CD4-positive, alpha-beta T cell treated with Interleukin-2 at 100 ng/mL for 4 hours (primary cell): ENCODE data around the gene MDH1B.
"Not testable (repeated sequence)": the region's sequence is repeated elsewhere in the genome, so short reads cannot be mapped to it uniquely, and the experiment has no call there.

ENCODE experiments used
- DNase-seq: peaks from one replicate; pipeline ENCODE4 v3.0.0-alpha.2; 2020; ENCODE audit warnings: low spot score

The MDH1B gene

DNA sequence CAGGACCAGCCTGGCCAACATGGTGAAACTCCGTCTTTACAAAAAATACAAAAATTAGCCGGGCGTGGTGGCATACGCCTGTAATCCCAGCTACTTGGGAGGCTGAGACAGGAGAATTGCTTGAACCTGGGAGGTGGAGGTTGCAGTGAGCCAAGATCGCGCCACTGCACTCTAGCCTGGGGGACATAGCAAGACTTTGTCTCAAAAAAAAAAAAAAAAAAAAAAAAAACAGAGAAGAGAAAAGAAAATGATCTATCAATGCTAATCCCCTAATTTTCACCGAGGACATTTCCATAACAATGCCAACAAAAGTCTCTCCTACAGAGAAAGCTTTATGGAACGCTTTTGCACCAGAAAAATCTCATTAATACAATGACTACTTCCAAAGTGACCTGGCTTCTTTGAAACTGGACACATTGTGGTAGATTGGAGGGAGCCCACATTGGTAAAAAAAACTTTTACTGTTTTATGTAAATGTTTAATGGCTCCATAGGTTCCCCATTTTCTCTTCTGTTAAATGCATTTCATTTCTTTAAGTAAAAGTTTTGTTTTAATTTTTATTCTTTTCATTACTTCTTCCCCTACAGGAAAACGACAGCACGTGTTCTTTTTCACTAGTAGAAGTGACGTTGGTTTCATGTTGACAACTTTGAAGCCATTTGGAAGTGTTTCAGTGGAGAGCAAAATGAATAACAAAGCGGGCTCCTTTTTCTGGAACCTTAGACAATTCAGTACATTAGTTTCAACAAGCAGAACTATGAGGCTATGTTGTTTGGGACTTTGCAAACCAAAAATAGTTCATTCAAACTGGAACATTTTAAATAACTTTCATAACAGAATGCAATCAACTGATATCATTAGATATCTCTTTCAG, 1.2 kb upstream of the MDH1B start:
- no peak for DNase-seq

DNA sequence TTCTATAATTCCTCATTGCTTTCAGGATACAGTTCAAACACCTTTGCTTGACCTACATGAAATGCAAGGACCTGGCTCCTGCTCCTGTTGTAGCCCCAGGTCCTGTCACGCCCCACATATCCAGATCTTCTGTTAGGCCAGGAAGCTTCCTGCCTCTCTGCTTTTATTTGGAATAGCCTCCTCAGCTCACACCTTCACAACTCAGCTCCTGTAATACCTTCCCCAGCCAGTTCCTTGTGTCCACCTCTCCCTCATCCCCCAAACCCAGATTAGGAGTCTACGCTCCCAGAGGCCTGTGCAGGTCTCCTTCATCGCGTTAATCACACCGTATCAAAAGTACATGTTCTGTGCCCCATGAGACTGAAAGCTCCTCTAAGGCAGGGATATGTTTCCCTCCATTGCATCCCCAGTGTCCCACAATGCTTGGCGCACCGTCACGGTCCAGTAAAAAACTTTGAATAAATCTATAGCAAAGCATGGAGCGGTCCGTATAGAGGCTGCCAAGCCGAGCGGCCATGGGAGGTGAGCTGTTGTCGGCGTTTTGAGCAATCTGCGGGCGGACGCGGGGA, 371 bp downstream of the MDH1B start:
- DNase-seq: no peak

DNA sequence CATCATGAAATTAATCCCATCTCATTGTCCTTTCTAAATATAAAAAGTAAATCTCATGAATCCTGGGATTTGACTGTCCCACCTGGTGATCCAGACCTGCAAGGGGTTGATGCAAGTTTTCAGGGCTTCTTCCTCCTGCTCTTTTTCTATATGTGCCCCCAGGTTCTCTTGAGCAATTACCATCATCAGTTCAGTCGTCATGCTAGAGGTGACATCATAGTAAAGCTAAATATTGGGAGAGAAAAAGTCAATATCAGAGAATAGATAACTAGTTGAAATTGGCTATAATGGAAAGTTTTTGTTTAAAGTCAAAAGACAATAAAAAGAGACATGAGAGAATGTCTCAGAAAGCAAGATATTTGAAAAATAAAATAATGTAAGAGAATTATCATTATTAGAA, 8.3 kb downstream of the MDH1B start:
- DNase-seq: no peak

DNA sequence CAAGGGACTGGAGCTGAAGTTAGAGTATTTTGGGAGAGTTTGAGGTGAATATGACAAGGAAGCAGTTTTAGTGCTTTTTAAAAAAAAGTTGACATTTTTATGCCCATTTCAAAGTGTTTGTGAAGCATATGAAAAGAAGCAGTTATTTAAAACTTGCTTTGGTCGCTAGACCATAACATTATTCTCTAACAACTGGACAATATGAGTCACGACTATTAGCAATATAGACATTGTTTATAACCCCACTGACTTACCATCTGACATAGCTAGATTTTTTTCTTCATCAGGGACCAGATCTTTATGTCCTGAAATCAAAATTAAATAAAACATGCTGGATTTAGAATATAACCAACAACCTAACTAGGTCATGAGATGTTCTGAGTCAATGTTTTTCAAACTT, 24.3 kb downstream of the MDH1B start:
- no peak for DNase-seq

DNA sequence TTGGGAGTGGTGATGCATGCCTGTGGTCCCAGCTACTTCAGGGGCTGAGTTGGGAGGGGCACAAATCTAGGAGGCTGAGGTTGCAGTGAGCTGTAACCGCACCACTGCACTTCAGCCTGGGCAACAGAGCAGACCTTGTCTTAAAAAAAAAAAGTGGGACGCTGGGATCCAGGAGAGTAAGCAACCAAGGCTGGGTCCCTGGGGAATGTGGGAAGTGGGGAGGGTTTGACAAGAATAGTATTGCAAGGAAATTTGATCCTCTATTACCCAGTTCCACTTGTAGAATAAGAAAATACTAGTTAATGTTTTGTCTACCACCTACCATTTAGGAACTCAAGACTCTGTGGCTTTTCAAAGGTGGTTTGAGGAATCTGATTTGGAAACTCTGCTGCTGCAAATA, 25.9 kb downstream of the MDH1B start:
- DNase-seq: no peak

DNA sequence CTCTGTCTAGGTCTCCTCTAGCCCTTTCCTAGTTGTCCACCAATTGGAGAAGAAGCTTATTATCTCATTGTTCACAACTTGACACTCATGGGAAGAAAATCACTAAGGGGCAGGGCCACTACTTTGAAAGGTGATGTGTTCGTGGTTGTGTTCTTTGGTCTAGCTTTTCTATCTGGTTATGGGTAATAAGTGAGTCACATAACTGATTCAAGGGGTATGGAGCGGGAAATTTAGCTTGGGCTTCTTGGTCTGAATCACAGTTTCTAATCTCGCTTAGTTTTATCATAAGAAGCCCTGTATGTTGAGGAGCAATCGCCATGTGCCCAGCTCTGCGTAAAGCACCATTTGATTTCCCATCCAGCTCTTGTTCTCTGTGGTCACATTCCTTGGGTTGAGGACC, 28.2 kb downstream of the MDH1B start:
- no peak for DNase-seq

DNA sequence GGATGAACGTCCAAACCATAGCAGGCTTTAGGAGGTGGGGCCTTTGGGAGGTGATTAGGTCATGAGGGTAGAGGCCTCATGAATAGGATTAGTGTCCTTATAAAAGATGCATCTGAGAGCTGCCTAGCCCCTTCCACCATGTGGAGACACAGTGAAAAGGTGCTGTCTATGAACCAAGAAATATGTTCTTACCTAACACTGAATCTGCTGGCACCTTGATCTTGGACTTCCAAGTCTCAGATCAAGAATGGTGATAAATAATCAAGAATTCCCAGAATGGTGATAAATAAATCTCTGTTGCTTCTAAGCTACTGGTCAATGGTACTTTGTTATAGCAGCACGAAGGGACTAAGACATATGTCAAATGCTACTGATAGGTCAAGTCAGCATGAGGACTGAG, 31.8 kb downstream of the MDH1B start:
- no peak for DNase-seq

DNA sequence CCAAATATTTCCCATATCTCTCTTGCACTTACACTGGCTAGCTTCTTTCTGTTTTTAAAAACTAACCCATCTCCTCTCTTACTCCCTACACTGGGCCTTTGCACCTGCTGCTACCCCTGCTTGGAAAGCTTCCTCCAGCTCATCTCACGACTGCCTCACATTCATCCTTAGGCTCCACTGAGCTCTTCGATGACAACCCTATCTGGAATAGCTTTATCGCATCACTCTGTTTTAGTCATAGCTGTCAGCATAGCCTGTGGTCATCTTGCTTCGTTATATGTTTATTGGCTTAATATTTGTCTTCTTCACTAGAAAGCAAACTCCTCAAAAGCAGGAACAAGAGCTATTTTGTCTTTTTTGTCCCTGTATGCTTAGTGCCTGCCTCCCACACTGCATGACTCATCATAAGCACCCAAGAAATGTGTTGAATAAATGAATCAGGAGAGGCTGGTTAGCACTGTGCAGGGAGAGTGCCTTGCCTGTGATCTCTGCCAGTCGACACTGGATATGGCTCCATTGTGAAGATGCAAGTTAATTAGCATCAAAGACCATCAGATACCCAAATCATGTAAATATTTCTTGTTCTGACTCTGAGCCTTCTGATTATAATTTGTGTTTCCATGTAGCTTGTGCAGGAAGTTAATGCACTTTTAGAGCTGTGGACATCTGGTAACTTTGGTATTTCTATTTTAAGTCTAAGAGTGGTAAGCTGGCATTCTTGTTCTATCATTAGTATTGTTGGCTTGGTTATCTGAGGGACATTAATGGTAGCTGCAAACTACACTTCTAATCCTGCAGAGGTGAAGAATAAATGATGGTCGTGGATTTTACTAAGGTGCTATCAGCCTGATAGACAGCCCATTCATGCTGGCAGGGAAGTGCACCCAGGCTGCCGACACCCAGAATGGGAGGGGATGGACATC, 36.6 kb downstream of the MDH1B start:
- DNase-seq: no peak

DNA sequence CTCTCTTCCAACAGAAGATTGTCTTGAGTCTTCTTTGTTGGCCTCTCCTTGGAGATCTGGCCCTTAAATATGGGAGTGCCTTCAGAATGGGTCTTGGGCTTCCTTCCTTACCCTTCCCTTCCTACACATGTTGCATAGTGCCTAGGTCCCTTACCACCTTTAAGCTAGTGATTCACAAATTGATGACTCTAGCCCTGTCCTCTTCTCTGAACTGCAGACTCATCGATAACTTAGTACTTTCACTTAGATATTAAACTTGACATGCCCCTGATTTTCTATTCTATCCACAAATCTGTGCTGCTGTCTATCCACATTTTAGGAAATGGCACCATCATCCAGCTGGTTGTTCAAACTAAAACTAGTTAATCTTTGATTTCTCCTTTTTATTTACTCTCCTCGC, 37.8 kb downstream of the MDH1B start:
- no peak for DNase-seq

DNA sequence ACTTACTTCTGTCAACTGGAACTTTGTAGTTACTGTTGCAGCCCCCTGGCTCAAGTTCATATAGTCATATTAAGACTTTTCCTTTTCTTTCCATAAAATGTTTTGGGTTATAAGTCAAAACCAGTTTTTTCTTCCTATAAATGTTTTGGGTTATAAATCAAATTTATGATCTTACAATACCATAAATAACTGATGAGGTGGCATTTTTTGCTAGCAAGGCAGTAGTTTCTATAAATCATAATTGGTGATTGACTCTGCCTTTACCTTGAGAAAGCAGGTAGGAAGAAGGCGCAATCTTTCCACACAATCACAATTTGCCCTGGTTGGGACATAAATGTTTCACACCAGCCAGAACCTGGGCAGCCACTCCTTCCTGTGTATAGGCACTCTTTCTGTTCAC, 41.8 kb downstream of the MDH1B start:
- no peak for DNase-seq

DNA sequence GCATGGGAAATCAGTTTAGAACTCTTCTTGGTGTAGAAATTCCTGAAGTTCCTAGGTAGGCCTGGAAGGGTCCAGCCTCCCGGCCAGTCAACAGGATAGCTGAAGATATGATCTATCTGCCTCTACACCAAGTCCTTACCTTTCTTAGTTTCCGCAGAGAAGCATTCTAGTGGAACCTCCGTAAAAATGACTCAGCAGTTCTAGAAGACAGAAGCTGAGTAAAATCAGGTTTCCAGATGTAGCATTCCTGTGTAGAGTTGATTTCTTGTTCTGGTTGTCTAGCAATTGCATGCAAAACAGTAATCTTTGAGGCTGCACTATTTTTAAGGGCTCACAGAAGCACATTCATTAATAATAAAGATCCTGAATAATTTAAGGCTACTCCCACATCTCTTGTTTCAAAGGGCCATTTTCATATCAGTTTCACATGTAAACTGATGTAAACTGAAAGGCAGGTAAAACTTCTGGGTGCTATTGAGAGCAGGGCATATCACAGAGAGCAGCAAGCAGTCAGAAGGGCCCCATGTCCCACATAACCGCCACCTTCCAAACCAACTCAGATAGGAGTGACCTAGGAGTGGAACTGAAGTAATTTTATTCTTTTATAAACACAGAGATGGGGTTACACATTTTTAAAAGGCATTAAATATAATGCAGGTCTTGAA, 43.7 kb downstream of the MDH1B start:
- no peak for DNase-seq

DNA sequence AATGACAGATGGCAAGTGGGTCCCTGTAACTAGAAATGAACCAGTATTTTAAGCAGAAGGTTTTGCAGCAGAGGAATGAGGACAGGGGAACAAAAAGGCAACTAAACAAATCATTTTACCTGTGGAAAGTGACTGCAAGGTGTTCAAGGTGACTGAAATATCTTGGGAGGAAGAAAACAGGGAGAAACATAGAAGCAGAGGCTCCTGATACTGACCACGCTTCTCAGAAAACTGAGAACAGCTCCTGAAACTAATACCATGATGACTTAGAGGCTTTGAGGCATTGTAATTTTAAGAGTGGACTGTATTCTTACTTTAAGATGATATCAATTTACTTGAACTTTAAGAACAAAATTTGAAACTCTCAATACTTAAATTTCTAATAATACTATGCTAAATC, 46.8 kb downstream of the MDH1B start, which contains the start of gene DYTN:
TSS of gene DYTN (minus strand) at position 101 of the 400 bp plus-strand sequence. CDS start 117 bp downstream, outside the sequence.
- DNase-seq: no peak

DNA sequence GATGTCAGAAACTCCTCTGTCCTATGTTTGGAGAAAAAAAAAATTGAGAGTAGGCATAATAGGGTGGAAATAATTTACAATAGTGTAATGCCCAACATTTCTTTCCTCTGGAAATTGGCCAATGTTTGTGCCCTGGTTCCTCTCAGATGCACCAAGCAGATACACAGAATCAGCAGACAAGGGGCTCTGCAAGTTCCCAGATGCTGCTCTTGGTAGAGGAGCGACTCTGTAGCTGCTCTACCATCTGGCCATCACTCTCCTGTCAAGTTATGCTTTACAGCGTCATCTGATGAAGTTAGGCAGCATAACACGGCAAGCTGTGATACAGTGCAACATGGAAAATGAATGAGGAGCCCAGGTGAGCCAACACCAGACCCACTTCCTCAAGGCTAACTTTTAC, 48.5 kb downstream of the MDH1B start:
- DNase-seq: no peak

DNA sequence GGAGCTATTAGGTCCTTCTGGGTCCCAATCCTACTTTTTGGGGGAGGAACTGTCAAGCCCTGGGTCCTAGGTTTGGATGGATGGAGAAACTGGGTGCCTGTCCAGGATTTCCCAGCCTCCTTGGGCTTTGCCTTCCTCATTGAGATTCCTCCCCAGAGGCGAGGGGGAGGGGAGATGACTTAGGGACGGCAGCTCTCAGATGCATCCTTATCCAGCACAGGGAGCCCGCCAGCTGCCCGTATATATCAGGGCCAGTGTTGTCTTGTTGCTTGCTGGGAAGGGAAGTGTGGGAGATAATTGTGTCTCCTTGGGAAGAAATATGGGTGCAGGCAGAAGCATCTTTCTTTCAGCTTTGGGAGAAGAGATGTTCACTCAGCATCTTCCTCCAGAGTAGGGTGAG, 49.9 kb downstream of the MDH1B start:
- not testable (repeated sequence) for DNase-seq

DNA sequence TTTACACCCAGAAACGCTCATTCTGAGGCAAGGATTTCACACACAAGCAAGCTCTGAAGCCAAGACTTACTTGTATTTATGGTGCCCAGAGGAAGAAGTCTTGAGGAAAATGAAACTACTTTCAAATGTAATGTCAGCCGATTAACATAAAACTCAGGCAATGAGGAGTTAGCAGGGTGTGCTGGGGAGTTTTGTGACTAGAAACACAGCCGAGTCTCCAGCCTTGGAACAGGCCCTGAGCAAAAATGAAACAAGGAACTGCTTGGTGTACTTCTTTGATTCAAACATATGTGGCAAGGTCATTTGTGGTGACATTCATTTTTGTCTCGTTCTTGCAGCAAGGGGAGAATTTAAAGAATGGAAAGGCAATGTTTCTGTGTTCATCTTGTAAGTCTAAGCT, 51.4 kb downstream of the MDH1B start:
- DNase-seq: no peak

DNA sequence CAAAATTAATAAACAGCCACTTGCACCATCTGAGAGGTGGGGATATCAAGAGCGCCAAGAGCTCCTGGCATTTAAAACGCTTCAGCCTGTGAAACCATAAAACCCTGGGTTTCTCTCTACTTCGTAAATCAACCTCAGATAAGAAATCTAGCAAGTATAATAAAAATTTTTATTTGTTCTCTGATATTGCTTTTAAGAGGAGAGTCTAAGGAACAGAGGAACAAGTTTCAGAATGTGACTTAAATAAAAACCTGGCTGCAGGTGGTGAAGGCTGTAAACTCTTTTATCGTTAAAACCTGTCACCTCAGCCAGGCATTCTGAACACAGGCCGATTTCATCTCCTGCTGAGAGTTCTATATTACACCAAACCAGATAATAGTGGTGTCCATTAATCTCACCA, 56.8 kb downstream of the MDH1B start:
- no peak for DNase-seq

DNA sequence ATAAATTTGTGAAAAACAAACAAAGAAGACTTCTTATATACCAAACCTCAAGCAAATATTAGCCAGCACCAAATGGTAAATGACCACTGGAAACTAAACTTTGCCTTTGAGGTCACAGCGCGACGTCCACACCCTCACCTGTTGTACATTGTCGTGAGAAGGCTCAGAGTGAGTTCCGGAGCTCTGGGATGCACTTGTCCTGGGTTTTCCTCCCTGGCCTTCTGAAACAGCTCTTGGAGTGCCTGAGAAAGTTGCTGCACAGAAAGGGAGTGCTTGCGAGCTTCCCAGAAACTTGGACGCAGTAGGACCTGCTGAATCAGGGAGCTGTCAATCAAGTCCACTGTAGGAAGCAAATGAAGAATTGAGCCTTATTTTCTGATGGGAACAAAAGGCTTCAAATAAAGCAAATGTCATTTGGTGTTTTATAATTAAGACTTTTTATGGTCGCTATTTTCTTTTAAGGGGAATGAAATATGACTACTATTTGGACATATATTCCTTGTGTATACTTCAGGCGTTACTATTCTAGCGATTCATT, 57.9 kb downstream of the MDH1B start:
- no peak for DNase-seq

DNA sequence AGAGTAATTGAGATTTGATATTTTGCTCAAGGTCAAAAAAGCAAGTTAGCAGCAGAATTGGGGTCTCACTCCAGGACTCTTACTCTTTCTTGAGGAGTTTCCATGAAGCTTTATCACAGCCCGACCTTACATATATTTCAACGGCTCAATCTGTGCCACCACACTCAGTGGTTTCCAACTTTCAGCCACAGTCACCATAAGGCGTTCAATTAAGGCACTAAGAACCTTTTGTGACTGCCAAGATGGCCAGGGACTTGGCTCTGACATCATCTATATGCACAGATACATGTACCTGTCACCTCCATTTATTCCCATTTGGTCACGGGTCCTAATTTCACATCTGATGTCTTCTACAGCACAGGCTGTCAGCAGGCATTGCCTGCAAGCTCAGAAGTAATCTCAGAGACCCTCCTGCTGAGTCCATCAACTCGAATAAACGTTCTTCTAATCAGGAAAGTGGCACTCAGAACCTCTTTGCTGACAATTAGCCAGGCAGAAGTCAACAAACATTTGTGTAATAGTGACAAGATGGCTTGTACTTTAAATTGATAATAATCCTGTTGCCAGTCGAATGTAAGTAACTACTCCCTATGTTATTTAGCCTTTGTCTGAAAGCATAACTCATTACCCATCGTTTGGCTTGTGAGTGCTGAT, 63.0 kb downstream of the MDH1B start:
- no peak for DNase-seq

DNA sequence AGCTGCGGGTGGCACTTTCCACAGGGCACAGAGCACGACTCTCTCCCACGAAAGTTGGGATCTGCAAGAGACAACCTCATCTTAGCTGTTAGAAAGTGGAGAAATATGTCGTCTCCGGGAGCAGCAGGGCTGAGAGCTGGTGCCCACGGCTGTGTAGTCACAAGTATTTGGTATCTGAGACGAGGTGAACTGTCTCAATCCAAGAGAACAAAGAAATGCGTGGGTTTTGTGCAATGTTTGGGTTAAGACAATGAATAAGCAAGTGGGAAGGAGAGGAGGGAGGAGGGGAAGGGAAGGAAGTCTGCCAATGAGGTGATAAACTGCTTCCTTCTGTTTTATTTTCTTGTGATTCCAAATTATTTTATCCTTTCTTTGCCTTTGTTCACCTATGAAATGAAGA, 65.0 kb downstream of the MDH1B start:
- no peak for DNase-seq

DNA sequence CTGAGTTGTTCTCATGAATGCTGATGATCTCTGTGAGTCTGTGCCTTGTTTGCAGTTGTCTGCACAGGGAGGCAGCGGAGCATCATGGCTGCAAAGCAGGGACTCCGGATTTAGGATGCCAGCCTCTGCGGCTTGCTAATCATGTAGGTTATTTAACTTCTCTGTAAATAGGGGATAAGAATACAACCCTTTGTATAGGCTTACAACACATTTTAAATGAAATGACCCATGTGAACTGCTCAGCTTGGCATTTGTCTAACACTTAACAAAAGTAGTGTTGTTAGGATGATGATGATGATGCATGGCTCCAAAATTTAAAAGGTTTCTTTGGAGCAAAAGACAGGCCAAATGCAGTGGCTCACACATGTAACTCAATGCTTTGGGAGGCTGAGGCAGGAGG, 66.3 kb downstream of the MDH1B start:
- no peak for DNase-seq

DNA sequence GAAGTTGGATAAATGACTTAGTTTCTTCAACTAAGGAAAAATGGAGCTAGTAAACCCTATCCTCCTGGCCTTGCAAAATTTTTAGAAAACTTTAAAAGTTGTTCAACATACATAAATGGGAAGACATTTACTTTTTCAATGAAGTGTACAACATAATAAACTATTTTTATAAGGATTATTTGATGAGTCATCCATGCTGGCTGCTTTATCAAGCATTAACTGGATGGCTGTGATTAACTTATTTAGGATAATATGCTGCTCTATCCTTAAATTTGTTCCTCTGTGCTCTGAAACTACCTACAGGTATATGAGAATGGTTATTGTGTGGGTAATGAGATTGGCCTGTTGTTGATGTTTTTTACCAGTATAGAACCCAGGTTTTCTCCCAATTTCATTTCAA, 68.2 kb downstream of the MDH1B start:
- no peak for DNase-seq
